HepG2 (cell line): Measurements from ENCODE around the gene PLA2G4A. TPM values are rescaled to one million over a fixed set of nuclear protein-coding genes. Genes with fewer than 3 reads are reported as not detected.

ENCODE experiments used
- ATAC-seq: fragments of 200-7000 bp; cut with Tn5 transposase; 3 replicates; pipeline ENCODE4 v1.9.1; 2020; ENCODE audit warnings: mild to moderate bottlenecking, moderate library complexity
- BruUV-seq: library from RNA; stranded (reverse); fragments of 400-500 nt; replicated peaks from 2 replicates; lab custom pipeline; 2021; lab: Mats Ljungman, UMichigan
- CTCF ChIA-PET: fragments of 300-600 bp; formaldehyde crosslinking; extraction: SDS; loops from one replicate; lab custom pipeline; 2021; ENCODE audit warnings: low total read pairs, inconsistent platforms, low intra/inter-chr PET ratio; lab: Yijun Ruan, JAX
- POLR2A ChIA-PET: fragments of 350-600 bp; sonication (Branson Sonifier 250); formaldehyde crosslinking; loops from one replicate; lab custom pipeline; 2020; ENCODE audit warnings: antibody characterized with exemption, inconsistent platforms; lab: Yijun Ruan, JAX
- DNase-seq: peaks from one replicate; pipeline ENCODE4 v3.0.0-alpha.2; 2015; ENCODE audit warnings: low spot score
- FAIRE-seq: peaks from 3 replicates; lab custom pipeline; 2011; peaks lifted over from hg19 to GRCh38; lab: Jason Lieb, UNC
- H2AFZ ChIP-seq: one replicate; pipeline ENCODE4 v1.6.1; 2011; ENCODE audit warnings: low read length, inconsistent platforms
- H3K27ac ChIP-seq: fragments of 300-600 bp; 3 replicates; pipeline ENCODE4 v1.8.0; 2011; ENCODE audit warnings: mixed run types, mild to moderate bottlenecking, mixed read lengths, low read length, inconsistent platforms; ENCODE audit not compliant: insufficient read depth; ENCODE audit errors: extremely low read length
- H3K27me3 ChIP-seq, 2 experiments: fragments of 200-600 bp in 1 of 2; 2 replicates in 1 of 2; 3 replicates in 1 of 2; pipeline versions ENCODE4 v1.6.0 to v1.8.0; 2011; ENCODE audit warnings: low read length in 2 of 2, mild to moderate bottlenecking in 2 of 2, moderate library complexity in 2 of 2, inconsistent platforms in 1 of 2; ENCODE audit not compliant: insufficient read depth in 2 of 2, control insufficient read depth in 1 of 2
- H3K36me3 ChIP-seq, 2 experiments: fragments of 200-600 bp in 1 of 2; replicated peaks in 1 of 2; 2 replicates in 1 of 2; 3 replicates in 1 of 2; pipeline versions ENCODE4 v1.5.1 to v1.8.0; 2011; ENCODE audit warnings: low read length in 2 of 2, inconsistent platforms in 1 of 2; ENCODE audit not compliant: insufficient read depth in 2 of 2, control insufficient read depth in 1 of 2
- H3K4me1 ChIP-seq: 2 replicates; pipeline ENCODE4 v1.5.1; 2012; ENCODE audit warnings: low read length, inconsistent platforms; ENCODE audit not compliant: insufficient read depth
- H3K4me2 ChIP-seq: 2 replicates; pipeline ENCODE4 v1.6.0; 2011; ENCODE audit warnings: low read depth, low read length, inconsistent platforms
- H3K4me3 ChIP-seq, 3 experiments: fragments of 200-600 bp in 1 of 3; sonication (generic), shearing (Covaris generic) in 1 of 3; replicated peaks in 1 of 3; 2 replicates each; pipeline ENCODE4 v1.5.1; 2011 to 2016; ENCODE audit warnings: low read length in 3 of 3, inconsistent platforms in 2 of 3, low read depth in 2 of 3, mild to moderate bottlenecking in 2 of 3, control low read depth in 1 of 3, mixed read lengths in 1 of 3; ENCODE audit not compliant: insufficient read depth in 1 of 3
- H3K79me2 ChIP-seq: one replicate; pipeline ENCODE4 v1.6.1; 2011; ENCODE audit warnings: low read length, inconsistent platforms; ENCODE audit not compliant: insufficient read depth
- H3K9ac ChIP-seq: 2 replicates; pipeline ENCODE4 v1.6.0; 2011; ENCODE audit warnings: mild to moderate bottlenecking, low read depth, low read length, inconsistent platforms; ENCODE audit not compliant: insufficient read depth
- H3K9me3 ChIP-seq: 2 replicates; pipeline ENCODE4 v1.5.1; 2012; ENCODE audit warnings: mild to moderate bottlenecking, low read length
- H4K20me1 ChIP-seq: 2 replicates; pipeline ENCODE4 v1.6.0; 2011; ENCODE audit warnings: inconsistent platforms, mild to moderate bottlenecking, low read length, moderate library complexity; ENCODE audit not compliant: insufficient read depth
- DNMT1 ChIP-seq: sonication (generic); formaldehyde crosslinking; IDR thresholded peaks from 2 replicates; pipeline ENCODE4 v1.5.1; 2020; ENCODE audit warnings: mild to moderate bottlenecking, missing genetic modification reagents
- ESRRA ChIP-seq: sonication (generic); formaldehyde crosslinking; IDR thresholded peaks from 2 replicates; pipeline ENCODE4 v1.5.1; 2020; ENCODE audit warnings: mild to moderate bottlenecking, low read depth, missing genetic modification reagents
- FOXK2 ChIP-seq: fragments of 450-650 bp; IDR thresholded peaks from 2 replicates; pipeline ENCODE4 v1.6.1; 2016
- NFRKB ChIP-seq: fragments of 450-650 bp; IDR thresholded peaks from 2 replicates; pipeline ENCODE4 v1.6.1; 2017
- PHF20 ChIP-seq: sonication (generic); formaldehyde crosslinking; IDR thresholded peaks from 2 replicates; pipeline ENCODE4 v1.5.0; 2020; ENCODE audit warnings: mild to moderate bottlenecking, missing genetic modification reagents
- SALL1 ChIP-seq: sonication (generic); formaldehyde crosslinking; IDR thresholded peaks from 2 replicates; pipeline ENCODE4 v1.8.0; 2022; ENCODE audit warnings: mild to moderate bottlenecking, missing genetic modification reagents
- SKI ChIP-seq: fragments of 450-650 bp; IDR thresholded peaks from one replicate; pipeline ENCODE4 v1.6.1; 2018; ENCODE audit warnings: mild to moderate bottlenecking; ENCODE audit not compliant: partially characterized antibody
- SMAD1 ChIP-seq: sonication (generic); formaldehyde crosslinking; IDR thresholded peaks from 2 replicates; pipeline ENCODE4 v1.4.0; 2020; ENCODE audit warnings: missing genetic modification reagents, low read depth, mild to moderate bottlenecking, borderline replicate concordance
- SPEN ChIP-seq: sonication (generic); formaldehyde crosslinking; IDR thresholded peaks from 2 replicates; pipeline ENCODE4 v1.5.1; 2020; ENCODE audit warnings: low read depth, mild to moderate bottlenecking, missing genetic modification reagents
- ZBTB44 ChIP-seq: sonication (generic); formaldehyde crosslinking; IDR thresholded peaks from 2 replicates; pipeline ENCODE4 v1.4.0; 2020; ENCODE audit warnings: missing genetic modification reagents
- ZBTB7A ChIP-seq: sonication (generic); formaldehyde crosslinking; IDR thresholded peaks from 2 replicates; pipeline ENCODE4 v1.8.0; 2022; ENCODE audit warnings: mild to moderate bottlenecking, missing genetic modification reagents
- ZNF12 ChIP-seq: sonication (generic); formaldehyde crosslinking; IDR thresholded peaks from 2 replicates; pipeline ENCODE4 v1.5.0; 2020; ENCODE audit warnings: missing genetic modification reagents
- ZNF274 ChIP-seq: sonication (generic); formaldehyde crosslinking; IDR thresholded peaks from 2 replicates; pipeline ENCODE4 v1.5.1; 2020; ENCODE audit warnings: mild to moderate bottlenecking, missing genetic modification reagents
- ZNF510 ChIP-seq: sonication (generic); formaldehyde crosslinking; IDR thresholded peaks from 2 replicates; pipeline ENCODE4 v1.4.0; 2020; ENCODE audit warnings: low read depth, mild to moderate bottlenecking, missing genetic modification reagents
- ZNF790 ChIP-seq: sonication (generic); formaldehyde crosslinking; IDR thresholded peaks from 2 replicates; pipeline ENCODE4 v1.8.0; 2022; ENCODE audit warnings: missing genetic modification reagents, mild to moderate bottlenecking, borderline replicate concordance
- WGBS: methylation state at CpG from one replicate; pipeline ENCODE4 v1.1.6; 2017; ENCODE audit warnings: low lambda C conversion rate; 5-methylcytosine and 5-hydroxymethylcytosine counted together
- in situ Hi-C: cut with HindIII; loops from 2 replicates; pipeline ENCODE4 v1.10.0; 2017; ENCODE audit warnings: low pct_unique_long_range_greater_than_20kb; ENCODE audit not compliant: extremely low pct_ligation_motif_present
- intact Hi-C: fragments of 100-400 bp; cut with micrococcal nuclease; formaldehyde crosslinking; loops from one replicate; pipeline ENCODE4 v1.10.0; 2022; ENCODE audit not compliant: unreplicated experiment
- polyA plus RNA-seq, 8 experiments: library from polyadenylated mRNA; depleted of rRNA in 3 of 8; stranded (reverse) in 7 of 8; unstranded in 1 of 8; fragments of >200 nt; fragmentation: Illumina TruSeq in 4 of 8; extraction: Trizol in 4 of 8; gene quantifications; 2 replicates each; pipeline versions ENCODE4 v1.2.1 to v1.2.3, GENCODE V29; 2011 to 2016; ENCODE audit warnings: low read depth in 4 of 8, missing spikeins in 1 of 8, mixed read lengths in 1 of 8; ENCODE audit not compliant: insufficient read depth in 1 of 8
- total RNA-seq, 5 experiments: library from RNA; depleted of rRNA; stranded (reverse); fragments of >200 nt; fragmentation: Illumina TruSeq; extraction: Trizol; gene quantifications; 2 replicates each; pipeline ENCODE4 v1.2.3, GENCODE V29; 2016; ENCODE audit warnings: low read depth in 1 of 5
- TF ChIP-seq, protein P1 (sequence below): sonication (generic); formaldehyde crosslinking; conservative IDR thresholded peaks from 2 replicates; pipeline ENCODE4 v1.8.0; 2022; ENCODE audit warnings: mild to moderate bottlenecking, moderate library complexity, missing genetic modification reagents

The PLA2G4A gene
- total and polyA plus RNA-seq, 2 of the 13 experiments (the other 11 are each of a cell fraction or from before 2014, with no cell fraction given), result not detected

- H3K4me1 ChIP-seq, result no peaks in the 10 kb centered on the region
- ATAC-seq, result no peak
- no TSS peak for BruUV-seq
- POLR2A ChIA-PET, result no interaction called here
- CTCF ChIA-PET, result no interaction called here
- no peak for DNase-seq
- H3K27me3 ChIP-seq, result no peaks in the 10 kb centered on the region; a peak in 1 of 5 replicates
- H3K4me3 ChIP-seq, result no peak overlapping the region
- in situ Hi-C loops, result no loop called here
- no peaks in the 10 kb centered on the region for H3K9me3 ChIP-seq
- H2AFZ ChIP-seq, result no peak overlapping the region
- no peaks in the 10 kb centered on the region for H3K36me3 ChIP-seq
- H3K79me2 ChIP-seq, result no peaks in the 10 kb centered on the region
- H3K9ac ChIP-seq, result no peak overlapping the region
- TF ChIP-seq ESRRA (CRISPR knock-in tag), result no peak
- TF ChIP-seq ZNF12 (CRISPR knock-in tag), result no peak
- TF ChIP-seq ZNF510 (CRISPR knock-in tag), result no peak
- no peak for TF ChIP-seq ZBTB44
- TF ChIP-seq SPEN (CRISPR knock-in tag), result no peak
- TF ChIP-seq PHF20 (CRISPR knock-in tag), result no peak
- no peak for TF ChIP-seq SKI
- TF ChIP-seq FOXK2, result no peak
- no peak for TF ChIP-seq NFRKB
- TF ChIP-seq SALL1, result no peak
- no peak for TF ChIP-seq ZNF274 (CRISPR knock-in tag)
- TF ChIP-seq, protein P1, sequence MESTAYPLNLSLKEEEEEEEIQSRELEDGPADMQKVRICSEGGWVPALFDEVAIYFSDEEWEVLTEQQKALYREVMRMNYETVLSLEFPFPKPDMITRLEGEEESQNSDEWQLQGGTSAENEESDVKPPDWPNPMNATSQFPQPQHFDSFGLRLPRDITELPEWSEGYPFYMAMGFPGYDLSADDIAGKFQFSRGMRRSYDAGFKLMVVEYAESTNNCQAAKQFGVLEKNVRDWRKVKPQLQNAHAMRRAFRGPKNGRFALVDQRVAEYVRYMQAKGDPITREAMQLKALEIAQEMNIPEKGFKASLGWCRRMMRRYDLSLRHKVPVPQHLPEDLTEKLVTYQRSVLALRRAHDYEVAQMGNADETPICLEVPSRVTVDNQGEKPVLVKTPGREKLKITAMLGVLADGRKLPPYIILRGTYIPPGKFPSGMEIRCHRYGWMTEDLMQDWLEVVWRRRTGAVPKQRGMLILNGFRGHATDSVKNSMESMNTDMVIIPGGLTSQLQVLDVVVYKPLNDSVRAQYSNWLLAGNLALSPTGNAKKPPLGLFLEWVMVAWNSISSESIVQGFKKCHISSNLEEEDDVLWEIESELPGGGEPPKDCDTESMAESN (CRISPR knock-in tag), result no peak
- no peak for TF ChIP-seq ZNF790 (CRISPR knock-in tag)
- no peak for TF ChIP-seq SMAD1 (CRISPR knock-in tag)
- TF ChIP-seq ZBTB7A (CRISPR knock-in tag), result no peak
- no peak for TF ChIP-seq DNMT1 (CRISPR knock-in tag)
- H3K4me2 ChIP-seq, result no peak overlapping the region
- 7% methylated on average over 8 of the region's 8 CpGs for WGBS
- intact Hi-C loops, result no loop called here
- H3K27ac ChIP-seq, result no peak overlapping the region
- no peaks in the 10 kb centered on the region for H4K20me1 ChIP-seq
- no peak for FAIRE-seq
Observed at GRCh38 chr1:186943891-186944686, 115.3 kb downstream of the PLA2G4A start.
